ENCODE measurements around the gene WAPL.

- TF ChIP-seq CTCF (CRISPR knock-in tag; IDR thresholded peaks at IDR 0.05) (no peak), ZNF646 (CRISPR knock-in tag; IDR thresholded peaks at IDR 0.05) (no peak)
Measured at GRCh38 chr10:86401588-86402282, 119.9 kb downstream of the WAPL start.
